Measurements from ENCODE around the gene MEG3. TPM values are rescaled to one million over a fixed set of nuclear protein-coding genes. Genes with fewer than 3 reads are reported as not detected.

MEG3 gene
- total RNA-seq, 1 donor from 2014 or later: 0.18 TPM

DNA sequence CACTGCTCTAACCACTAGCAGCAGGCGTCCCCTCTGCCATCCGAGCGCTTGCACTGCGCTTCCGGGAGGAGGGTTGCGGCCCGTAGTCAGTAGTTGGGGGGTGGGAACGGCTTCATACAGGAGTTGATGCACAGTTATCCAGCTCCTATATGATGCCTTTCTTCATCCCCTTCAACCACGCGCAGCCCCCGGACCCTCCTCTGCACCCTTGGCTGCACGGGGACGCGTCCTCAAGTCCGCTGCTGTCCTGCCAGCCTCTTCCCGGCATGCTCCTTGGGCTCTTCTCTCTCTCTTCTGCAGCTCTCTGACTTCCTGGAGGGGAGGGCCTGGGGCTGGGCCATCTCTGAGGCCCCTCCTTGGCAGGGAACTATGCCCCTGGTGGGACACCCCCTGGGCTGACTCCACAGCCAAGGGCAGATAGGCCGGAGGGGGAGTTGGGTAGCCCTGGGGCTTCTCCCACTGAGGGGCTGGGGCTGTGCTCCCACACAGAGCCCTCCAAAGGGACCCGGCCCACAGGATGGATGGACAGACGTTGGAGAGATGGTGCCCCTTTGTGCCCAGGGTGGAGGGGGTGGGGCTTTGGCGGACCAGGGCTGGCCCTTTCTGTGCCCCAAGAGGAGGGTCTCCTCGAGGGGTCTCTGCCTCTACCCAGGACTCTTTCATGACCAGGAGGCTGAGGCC lies 48.6 kb downstream of the MEG3 start:
- no peak overlapping the region for H3K4me3 Mint-ChIP-seq
- H3K27ac Mint-ChIP-seq: no peak overlapping the region
- no peaks in the 10 kb centered on the region for H3K36me3 Mint-ChIP-seq
- H3K27me3 Mint-ChIP-seq (ENCODE audit: low read depth): peaks cover 5% of the 10 kb centered on the region
- TF ChIP-seq, protein P1, sequence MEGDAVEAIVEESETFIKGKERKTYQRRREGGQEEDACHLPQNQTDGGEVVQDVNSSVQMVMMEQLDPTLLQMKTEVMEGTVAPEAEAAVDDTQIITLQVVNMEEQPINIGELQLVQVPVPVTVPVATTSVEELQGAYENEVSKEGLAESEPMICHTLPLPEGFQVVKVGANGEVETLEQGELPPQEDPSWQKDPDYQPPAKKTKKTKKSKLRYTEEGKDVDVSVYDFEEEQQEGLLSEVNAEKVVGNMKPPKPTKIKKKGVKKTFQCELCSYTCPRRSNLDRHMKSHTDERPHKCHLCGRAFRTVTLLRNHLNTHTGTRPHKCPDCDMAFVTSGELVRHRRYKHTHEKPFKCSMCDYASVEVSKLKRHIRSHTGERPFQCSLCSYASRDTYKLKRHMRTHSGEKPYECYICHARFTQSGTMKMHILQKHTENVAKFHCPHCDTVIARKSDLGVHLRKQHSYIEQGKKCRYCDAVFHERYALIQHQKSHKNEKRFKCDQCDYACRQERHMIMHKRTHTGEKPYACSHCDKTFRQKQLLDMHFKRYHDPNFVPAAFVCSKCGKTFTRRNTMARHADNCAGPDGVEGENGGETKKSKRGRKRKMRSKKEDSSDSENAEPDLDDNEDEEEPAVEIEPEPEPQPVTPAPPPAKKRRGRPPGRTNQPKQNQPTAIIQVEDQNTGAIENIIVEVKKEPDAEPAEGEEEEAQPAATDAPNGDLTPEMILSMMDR (IDR thresholded peaks at IDR 0.05; ENCODE audit: unreplicated experiment): no peak
- peaks cover 6% of the 10 kb centered on the region for H3K9me3 Mint-ChIP-seq
- DNase-seq (ENCODE audit: low spot score in 2 of 2, unreplicated experiment in 2 of 2): no peak
- no peaks in the 10 kb centered on the region for H3K4me1 Mint-ChIP-seq

DNA sequence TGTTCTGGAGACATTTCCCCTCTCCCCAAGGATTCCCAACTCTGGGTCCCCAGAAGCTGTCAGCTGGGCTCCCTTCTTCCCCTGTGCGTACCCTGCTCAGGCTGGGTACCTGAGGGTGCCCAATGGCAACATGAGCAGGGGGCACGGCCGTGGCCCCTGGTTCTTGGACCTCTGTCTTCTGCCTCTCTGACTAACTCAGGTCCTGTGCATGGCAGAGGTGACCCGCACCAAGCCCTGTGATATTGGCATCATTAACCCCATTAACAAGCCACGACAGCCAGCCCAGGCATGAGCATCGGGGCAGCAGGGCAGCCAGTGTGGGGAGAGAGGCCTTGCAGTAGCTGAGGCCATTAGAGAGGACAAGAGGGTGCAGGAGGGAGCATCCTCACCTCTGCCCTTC lies 49.2 kb downstream of the MEG3 start:
- TF ChIP-seq, protein P1 (IDR thresholded peaks at IDR 0.05; ENCODE audit: unreplicated experiment): no peak
- H3K4me3 Mint-ChIP-seq: no peak overlapping the region
- H3K27me3 Mint-ChIP-seq (ENCODE audit: low read depth): peaks cover 5% of the 10 kb centered on the region
- no peaks in the 10 kb centered on the region for H3K4me1 Mint-ChIP-seq
- peaks cover 6% of the 10 kb centered on the region for H3K9me3 Mint-ChIP-seq
- H3K36me3 Mint-ChIP-seq: no peaks in the 10 kb centered on the region
- H3K27ac Mint-ChIP-seq: no peak overlapping the region
- no peak for DNase-seq (ENCODE audit: low spot score in 2 of 2, unreplicated experiment in 2 of 2)

DNA sequence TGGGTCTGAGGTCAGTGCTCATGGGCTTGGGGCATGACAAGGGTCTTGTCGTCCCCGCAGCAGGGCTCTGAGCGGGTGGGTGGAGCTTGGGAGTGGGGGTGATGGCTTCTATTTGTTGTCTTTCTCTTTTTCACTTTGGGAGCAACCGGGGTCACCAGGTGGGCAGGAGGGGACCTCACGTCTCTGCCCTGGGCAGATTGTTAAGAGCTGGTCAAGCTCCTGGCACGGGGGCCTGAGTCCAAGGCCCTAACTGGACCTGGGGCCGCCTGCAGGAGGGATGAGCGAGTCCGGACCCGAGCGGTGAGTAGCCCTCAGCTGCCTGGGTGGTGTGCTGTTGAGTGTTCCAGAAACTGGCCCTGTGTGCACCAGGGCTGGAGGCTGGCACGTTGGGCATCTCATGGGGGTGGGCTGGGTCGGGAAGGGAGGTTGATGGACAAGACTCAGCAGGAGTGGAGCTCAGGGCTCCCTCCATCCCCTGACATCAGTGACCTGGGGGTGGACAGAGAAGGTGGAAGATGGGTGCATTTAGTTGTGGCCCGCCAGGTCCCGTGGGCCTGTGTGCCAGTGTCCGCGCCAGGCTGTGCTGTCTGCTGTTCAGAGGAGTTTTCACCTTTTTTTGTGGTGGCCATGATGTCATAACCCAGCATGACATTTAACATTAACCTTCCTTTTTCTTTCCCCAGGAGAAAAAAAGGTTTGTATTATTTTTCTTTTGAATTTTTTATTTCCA lies 50.1 kb downstream of the MEG3 start:
- Mint-ChIP-seq H3K4me3 (no peak overlapping the region), H3K4me1 (no peaks in the 10 kb centered on the region), H3K9me3 (peaks cover 6% of the 10 kb centered on the region), H3K27me3 (ENCODE audit: low read depth) (peaks cover 5% of the 10 kb centered on the region), H3K36me3 (no peaks in the 10 kb centered on the region), H3K27ac (no peak overlapping the region)
- TF ChIP-seq, protein P1 (IDR thresholded peaks at IDR 0.05; ENCODE audit: unreplicated experiment): no peak
- no peak for DNase-seq (ENCODE audit: low spot score in 2 of 2, unreplicated experiment in 2 of 2)

DNA sequence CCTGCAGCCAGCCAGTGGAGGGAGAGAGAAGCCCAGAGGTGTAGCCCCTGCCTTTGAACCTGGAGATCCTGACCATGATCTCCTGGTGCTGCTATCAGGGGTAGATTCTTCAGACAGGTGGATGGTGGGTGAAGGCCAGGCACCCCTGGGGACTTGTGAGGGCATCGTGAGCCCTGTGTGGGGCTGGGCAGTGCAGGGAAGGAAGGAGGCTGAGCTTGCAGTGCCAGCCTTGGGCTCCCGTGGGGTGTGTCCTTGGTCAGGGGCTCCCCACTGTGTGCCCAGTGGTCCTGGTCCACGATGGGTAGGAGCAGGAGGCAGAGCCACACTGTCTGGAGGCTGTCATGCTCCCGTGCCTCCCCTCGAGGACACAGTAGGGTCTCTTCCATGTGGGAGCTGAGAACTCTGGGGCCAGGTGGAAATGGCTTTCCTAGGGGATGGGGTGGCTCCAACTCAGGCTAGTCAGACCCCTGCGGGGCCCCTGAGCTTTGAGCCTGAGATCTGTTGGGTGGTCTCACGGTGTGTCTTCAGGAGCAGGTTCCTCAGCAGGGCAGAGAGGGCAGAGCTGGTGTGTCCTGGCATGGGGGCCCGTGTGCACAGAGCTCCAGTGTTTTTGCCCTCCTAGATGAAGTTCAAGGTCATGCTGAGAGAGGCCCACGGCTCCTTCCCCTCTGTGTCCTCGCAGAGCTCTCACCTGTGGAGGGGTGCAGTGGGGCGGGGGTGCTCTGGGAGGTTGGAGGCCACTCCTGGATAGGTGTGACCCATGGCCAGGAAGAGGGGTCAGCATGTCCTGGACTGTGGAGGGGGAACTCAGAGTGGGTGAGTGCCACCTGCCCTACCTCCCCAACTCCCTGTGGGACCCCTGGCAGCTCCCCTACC lies 52.6 kb downstream of the MEG3 start:
- Mint-ChIP-seq H3K36me3 (no peaks in the 10 kb centered on the region), H3K4me3 (no peak overlapping the region), H3K27ac (no peak overlapping the region), H3K4me1 (no peaks in the 10 kb centered on the region), H3K9me3 (peaks cover 15% of the 10 kb centered on the region), H3K27me3 (ENCODE audit: low read depth) (no peaks in the 10 kb centered on the region)
- TF ChIP-seq, protein P1 (IDR thresholded peaks at IDR 0.05; ENCODE audit: unreplicated experiment): no peak
- DNase-seq (ENCODE audit: low spot score in 2 of 2, unreplicated experiment in 2 of 2): no peak

DNA sequence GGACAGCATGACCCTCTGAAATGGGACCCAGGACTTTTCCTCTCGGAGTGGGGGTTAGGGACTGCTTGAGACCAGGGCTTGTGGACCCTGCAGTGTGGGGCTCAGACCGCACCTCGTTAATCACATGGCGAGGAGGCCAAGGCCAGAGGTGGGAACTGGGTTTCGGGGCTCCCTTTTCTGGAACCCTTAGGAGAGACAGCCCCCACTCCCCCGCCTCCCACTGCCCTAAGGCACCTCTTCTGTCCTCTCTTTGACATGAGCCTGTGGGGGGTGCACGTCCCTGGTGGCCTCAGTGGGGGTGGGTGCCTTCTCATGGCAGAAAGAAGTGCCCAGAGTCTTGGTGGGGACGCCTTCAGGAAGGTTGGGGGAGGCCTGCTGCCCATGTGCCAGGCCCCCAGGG lies 53.3 kb downstream of the MEG3 start:
- peaks cover 17% of the 10 kb centered on the region for H3K9me3 Mint-ChIP-seq
- no peaks in the 10 kb centered on the region for H3K27me3 Mint-ChIP-seq (ENCODE audit: low read depth)
- DNase-seq (ENCODE audit: low spot score in 2 of 2, unreplicated experiment in 2 of 2): no peak
- H3K36me3 Mint-ChIP-seq: no peaks in the 10 kb centered on the region
- TF ChIP-seq, protein P1 (IDR thresholded peaks at IDR 0.05; ENCODE audit: unreplicated experiment): no peak
- H3K4me1 Mint-ChIP-seq: no peaks in the 10 kb centered on the region
- no peak overlapping the region for H3K4me3 Mint-ChIP-seq
- no peak overlapping the region for H3K27ac Mint-ChIP-seq
